GM21619 (cell line): ENCODE results near the gene GK.
"Not testable (repeated sequence)": the region's sequence is repeated elsewhere in the genome, so short reads cannot be mapped to it uniquely, and the experiment has no call there.

Experiments
- ATAC-seq: cut with Tn5 transposase; IDR thresholded peaks from one replicate; pipeline ENCODE4 v1.9.1; 2021; ENCODE audit not compliant: unreplicated experiment

Gene GK

DNA sequence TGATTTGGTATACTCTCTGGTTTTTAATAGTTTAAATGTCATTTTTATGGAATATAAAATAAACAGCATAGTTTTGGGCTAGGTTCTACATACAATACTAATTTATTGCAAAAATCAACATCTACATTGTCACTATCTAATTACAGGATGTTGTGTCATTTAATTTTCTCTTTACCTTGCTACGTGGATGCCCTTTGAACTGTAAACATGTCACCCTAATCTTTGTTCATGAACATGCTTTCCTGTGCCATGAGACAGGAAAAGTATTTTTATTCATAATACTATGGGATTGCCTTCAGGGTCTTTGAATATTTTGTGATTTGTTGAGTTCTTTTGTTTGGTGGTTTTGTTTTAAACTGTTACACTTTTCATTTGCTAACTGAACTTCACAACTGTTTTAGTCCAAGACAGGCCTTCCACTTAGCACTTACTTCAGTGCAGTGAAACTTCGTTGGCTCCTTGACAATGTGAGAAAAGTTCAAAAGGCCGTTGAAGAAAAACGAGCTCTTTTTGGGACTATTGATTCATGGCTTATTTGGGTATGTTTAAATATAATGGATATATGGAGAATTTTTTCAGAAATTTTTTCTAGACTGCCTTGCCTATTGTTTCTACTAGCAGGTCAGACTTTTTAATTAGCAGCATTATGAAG, 40.9 kb downstream of the GK start:
- ATAC-seq: no peak

- no peak for ATAC-seq
Observed at GRCh38 chrX:30702736-30703135, 49.5 kb downstream of the GK start.

- no peak for ATAC-seq
Observed at GRCh38 chrX:30706216-30706775, 53.1 kb downstream of the GK start.

DNA sequence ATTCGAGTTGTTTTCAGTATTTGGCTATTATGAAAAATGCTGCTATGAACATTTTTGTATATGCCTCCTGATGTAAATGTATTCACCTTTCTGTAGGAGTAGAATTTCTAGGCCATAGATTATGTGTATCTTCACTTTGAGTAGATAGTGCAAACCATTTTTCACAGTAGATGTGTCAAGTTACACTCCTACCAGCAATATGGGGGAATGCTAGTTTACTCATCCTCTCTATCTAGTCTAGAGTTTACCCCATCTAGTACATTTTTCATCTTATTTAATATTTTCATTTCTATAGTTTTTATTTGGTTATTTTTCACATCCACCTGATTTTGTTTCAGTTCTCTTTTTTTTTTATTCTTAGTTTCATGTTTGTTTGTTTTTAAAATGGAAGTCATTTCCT, 59.0 kb downstream of the GK start:
- ATAC-seq: no peak

- ATAC-seq: peak; percentile 95
Observed at GRCh38 chrX:30713061-30713525, 59.9 kb downstream of the GK start.

GRCh38 chrX:30714138-30714537, 60.9 kb downstream of the GK start:
- no peak for ATAC-seq

DNA sequence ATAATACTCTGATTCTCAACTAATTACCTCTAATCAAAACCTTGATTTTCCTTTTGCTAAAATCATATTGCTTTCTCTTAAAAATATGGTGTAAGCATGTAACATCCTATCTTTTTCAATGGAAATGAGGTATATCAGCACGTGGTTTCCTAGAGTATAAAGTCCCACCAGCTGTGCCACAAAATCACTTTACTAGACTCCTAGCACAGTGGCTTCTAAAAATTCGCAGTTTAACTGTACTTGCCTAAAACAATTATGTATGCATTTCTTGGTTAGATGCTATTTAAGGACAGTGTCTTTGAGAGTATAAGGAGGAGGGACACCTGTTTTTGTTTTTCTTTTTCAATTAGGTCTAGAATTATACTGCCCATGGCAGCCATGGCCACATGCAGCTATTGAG, 62.8 kb downstream of the GK start:
- ATAC-seq: no peak

- no peak for ATAC-seq
Observed at GRCh38 chrX:30733852-30734660, 80.8 kb downstream of the GK start.

GRCh38 chrX:30734782-30735181, 81.6 kb downstream of the GK start:
- no peak for ATAC-seq

DNA sequence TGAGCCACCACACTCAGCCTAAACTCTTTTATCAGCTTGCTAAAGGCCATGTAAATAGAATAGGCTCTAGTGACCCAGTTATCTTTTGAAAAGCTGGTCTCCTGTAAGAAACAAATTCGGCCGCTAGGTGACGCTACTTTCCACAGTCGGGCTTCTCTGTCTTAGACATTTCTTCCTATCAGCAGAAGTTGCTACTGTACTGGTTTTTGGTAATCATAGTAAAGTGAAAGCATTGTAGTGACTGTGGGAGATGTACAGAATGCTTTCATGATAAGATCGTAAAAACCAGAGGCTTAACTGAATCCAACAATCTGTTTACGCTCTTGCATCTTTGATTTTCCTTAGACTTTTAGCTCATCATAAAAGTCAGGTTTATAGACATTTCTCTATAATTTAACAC, 82.6 kb downstream of the GK start:
- ATAC-seq: peak; percentile 93

DNA sequence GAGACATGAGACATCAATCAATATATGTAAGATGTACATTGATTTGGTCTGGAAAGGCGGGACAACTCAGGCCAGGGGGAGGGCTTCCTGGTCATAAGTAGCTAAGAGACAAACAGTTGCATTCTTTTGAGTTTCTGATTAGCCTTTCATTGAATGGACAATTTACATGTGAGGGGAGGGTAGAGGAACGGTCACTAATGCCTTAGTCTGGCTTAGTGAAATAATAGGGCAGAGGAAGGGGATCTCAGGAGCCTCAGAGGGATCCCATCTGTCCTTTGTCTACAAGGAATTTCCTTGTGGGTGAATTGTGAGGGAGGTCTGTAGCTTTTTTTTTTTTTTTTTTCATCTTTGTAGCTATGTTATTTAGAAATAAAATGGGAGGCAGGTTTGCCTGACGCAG, 88.3 kb downstream of the GK start:
- no peak for ATAC-seq

DNA sequence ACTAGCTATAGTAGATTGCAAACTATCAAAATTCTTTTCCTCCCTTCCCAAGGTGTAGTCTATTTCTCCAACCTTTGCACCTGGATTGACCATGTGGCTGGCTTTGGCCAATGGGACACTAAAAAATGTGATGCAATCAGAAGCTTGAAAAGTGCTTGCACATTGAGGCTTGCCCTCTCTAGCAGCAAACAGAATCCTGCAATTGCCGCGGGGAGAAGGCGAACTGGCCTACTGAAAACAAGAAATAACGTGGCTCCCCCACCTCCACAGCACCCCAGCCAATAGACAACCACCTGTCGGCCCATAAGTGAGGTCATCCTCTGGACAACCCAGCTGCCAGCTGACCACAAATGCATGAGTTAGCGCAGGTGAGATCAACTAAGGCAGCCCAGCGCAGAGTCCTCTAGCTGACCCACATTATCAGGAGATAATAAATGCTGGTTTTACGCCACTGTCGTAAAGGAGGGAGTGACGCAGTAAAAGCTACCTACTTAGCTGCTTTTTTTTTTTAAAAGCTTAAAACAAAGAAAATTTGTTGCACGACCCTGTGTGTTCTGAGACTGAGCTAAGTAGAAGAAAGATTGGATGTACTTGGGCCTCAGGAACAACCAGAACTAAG, 95.2 kb downstream of the GK start:
- no peak for ATAC-seq

GRCh38 chrX:30751497-30751896, 98.3 kb downstream of the GK start:
- ATAC-seq: no peak

- ATAC-seq: no peak
Observed at GRCh38 chrX:30762755-30763154, 109.5 kb downstream of the GK start.

DNA sequence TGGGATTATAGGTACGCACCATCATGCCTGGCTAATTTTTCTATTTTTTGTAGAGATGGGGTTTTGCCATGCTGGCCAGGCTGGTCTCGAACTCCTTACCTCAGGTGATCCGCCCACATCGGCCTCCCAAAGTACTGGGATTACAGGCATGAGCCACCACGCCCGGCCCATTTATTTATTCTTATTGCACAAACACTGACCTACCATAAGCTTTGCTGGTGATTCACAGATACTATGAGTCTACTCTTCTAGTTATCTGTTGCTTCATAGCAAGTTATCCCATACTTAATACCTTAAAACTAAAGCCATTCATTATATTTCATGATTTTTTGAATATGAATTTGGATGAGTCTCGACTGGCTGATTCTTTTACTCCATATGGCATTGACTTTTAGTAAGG, 120.5 kb downstream of the GK start:
- ATAC-seq: not testable (repeated sequence)

GRCh38 chrX:30777575-30777974, 124.4 kb downstream of the GK start:
- no peak for ATAC-seq

DNA sequence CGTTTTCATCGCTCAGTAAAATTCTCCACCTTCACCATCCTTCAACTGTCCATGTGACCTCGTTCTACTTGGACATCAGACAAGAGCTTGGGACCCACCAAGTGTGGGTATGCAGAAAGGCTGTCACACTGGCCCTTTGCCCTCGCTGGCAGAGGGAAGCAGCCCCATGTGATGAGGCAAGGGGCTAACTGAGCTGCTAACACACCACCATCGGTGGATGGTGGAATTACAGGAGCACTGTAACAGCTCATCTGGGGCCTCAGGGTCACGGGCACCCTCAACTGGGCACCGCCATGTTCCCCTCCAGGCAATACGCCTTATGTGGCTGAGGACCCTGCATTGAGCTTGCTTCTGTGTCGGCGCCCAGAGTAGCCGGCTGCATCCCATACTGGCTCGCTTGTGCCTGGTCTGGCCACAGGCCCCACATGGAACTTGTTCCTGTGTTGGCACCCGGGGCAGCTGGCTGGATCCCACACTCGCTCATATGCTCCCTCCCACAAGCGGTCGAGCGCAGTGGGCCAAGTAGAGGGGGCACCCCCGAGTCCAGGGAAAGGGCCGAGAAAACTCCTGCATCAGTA, 126.3 kb downstream of the GK start:
- no peak for ATAC-seq
